KOPT-K1 (cell line): Measurements from ENCODE around the gene THAP7.

ENCODE experiments used
- H3K27ac ChIP-seq: fragments of 200-600 bp; sonication (generic); 2 replicates; pipeline ENCODE4 v1.5.1; 2016; ENCODE audit warnings: antibody characterized with exemption, mild to moderate bottlenecking, low read depth, low read length; ENCODE audit not compliant: poor library complexity, severe bottlenecking
- H3K36me3 ChIP-seq: fragments of 200-600 bp; sonication (generic); 2 replicates; pipeline ENCODE4 v1.5.1; 2017; ENCODE audit warnings: antibody characterized with exemption, mild to moderate bottlenecking, low read length, moderate library complexity; ENCODE audit not compliant: insufficient read depth
- H3K9me3 ChIP-seq: fragments of 200-600 bp; sonication (generic); 2 replicates; pipeline ENCODE4 v1.5.1; 2017; ENCODE audit warnings: antibody characterized with exemption, low read length, mild to moderate bottlenecking; ENCODE audit not compliant: insufficient read depth, poor library complexity, severe bottlenecking

THAP7 gene

DNA sequence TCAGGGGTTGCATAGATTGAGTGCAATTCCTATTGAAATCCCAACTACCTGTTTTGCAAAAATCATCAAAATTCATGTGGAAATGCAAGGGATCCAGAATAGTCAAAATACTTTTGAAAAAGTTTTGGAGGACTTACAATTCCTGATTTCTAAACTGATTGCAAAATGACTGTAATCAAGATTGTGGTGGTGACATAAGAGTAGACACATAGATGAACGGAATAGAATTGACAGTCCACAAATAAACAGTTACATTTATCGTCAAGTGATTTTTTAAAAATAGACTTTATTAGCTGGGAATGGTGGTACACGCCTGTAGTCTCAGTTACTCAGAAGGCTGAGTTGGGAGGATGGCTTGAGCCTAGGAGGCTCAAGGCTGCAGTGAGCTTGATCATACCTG is 33.1 kb upstream of the THAP7 start:
- Histone ChIP-seq H3K36me3 (no peaks in the 10 kb centered on the region), H3K27ac (no peak overlapping the region), H3K9me3 (no peaks in the 10 kb centered on the region)

DNA sequence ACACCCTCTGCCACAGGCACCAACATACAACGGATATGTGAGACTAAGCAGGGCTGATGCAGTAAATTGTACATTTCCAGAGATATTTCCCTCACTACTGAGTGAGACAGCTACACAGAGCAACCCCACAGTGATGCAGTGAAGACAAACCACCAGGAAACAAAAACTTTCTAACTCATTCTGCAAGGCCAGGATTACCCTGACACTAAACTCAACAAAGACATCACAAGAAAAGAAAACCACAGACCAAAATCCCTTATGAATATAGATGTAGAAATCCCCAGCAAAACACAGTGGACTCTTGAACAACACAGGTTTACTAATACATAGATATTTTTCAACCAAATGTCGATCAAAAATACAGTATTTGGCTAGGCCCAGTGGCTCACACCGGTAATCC is 32.0 kb upstream of the THAP7 start:
- Histone ChIP-seq H3K27ac (no peak overlapping the region), H3K9me3 (no peaks in the 10 kb centered on the region), H3K36me3 (no peaks in the 10 kb centered on the region)

DNA sequence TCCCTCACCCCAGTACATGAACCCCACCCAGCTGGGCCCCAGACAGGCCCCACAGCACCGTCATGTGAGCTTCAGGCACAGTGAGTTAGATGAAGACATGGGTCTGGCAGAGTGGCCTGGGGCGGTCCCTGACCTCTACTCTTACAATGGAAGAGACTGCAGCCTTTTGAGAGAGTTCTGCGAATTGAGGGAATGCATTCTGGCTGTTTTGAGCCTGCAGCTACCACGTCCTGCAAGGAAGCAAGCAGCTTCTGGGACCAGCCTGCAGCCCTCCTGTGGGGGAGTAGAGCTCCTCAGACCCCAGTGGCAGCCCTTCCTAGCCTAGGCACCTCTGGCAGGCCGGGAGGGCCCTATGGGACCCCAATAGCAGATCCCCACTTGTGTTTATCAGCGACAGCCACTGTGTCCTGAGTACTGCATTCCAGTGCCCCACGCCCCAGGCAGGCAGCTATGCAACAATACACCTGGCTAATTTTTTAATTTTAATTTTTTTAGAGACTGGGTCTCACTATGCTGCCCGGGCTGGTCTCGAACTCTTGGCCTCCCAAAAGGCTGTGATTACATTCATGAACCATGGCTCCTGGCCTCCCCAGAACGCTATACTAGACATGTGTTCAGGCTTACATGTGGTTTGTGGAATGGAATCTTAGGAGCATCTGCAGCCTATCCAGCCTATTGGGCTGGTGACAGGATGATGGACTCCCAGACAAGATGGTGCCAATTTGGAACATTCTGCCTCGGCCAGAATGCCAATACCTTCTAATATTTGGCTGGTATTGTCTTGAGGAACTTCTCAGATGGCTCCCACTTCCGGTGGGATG is 31.2 kb upstream of the THAP7 start:
- H3K9me3 ChIP-seq: no peaks in the 10 kb centered on the region
- no peak overlapping the region for H3K27ac ChIP-seq
- H3K36me3 ChIP-seq: no peaks in the 10 kb centered on the region

DNA sequence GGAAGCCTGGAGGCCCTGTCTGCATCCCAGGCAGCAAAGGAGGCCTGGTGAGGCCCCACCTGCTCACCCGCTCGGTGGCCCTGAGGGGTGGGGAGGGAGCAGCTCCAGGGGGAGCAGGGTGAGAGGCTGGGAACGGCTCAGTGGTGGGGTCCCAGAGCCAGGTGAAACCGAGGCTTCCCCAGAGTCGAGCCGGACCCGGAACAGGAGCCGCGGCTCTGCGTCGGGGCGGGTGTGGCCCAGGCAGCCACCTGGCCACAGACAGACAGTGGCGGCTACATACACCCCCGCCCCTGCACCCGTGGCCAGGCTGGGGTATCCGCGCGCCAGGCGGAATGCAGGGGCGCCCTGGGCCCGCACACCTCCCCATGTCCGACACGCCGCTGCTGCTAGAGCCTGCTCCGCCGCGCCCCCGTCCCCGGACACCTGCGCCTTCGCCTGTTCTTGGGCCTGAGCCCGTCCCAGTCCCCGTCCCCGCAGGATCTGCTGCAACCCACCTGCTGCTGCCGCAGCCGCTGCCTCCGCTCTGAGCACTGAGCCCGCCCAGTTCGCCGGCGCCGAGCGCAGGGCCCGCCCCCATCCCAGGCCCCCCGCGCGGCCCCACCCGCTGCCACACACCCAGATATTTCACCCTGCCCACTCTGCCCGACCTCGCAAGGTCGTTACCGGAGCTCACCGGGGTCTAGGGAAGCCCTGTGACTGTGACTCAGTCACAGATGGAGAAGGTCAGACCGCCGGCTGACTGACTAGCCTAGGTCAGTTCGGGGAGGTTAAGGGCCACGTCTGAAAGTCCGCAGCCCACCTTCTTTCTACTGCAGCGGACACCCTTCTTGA is 30.3 kb upstream of the THAP7 start, which contains the start of gene SLC7A4:
Gene SLC7A4, minus strand, starts transcription at position 525 of the 831 bp plus-strand sequence. CDS start 749 bp downstream, outside the sequence.
- Histone ChIP-seq H3K9me3 (no peaks in the 10 kb centered on the region), H3K27ac (no peak within 1 kb of the TSS), H3K36me3 (no peaks in the 10 kb centered on the region)

DNA sequence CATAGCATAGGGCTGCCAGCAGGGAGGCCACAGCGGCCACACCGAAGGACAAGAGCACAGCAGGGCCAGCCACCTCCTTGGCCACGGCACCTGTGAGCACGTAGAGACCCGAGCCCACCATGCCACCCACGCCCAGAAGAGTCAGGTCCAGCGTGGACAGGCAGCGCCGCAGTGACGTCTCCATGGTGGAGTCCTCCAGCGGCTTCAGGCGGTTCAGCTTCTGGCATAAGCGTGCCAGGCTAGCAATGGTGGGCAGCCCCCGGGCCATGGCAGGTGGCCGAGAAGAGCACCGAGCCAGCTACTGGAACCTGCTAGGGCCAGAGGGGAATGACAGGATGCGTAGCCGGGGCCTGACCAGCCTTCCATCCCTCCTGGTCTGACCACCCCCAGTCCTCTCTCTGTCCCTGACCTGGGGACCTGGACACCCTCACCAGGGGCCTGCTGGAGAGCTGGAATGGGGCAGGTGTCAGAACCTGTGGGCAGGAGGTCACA is 29.7 kb upstream of the THAP7 start:
- no peak overlapping the region for H3K27ac ChIP-seq
- no peaks in the 10 kb centered on the region for H3K36me3 ChIP-seq
- H3K9me3 ChIP-seq: no peaks in the 10 kb centered on the region

DNA sequence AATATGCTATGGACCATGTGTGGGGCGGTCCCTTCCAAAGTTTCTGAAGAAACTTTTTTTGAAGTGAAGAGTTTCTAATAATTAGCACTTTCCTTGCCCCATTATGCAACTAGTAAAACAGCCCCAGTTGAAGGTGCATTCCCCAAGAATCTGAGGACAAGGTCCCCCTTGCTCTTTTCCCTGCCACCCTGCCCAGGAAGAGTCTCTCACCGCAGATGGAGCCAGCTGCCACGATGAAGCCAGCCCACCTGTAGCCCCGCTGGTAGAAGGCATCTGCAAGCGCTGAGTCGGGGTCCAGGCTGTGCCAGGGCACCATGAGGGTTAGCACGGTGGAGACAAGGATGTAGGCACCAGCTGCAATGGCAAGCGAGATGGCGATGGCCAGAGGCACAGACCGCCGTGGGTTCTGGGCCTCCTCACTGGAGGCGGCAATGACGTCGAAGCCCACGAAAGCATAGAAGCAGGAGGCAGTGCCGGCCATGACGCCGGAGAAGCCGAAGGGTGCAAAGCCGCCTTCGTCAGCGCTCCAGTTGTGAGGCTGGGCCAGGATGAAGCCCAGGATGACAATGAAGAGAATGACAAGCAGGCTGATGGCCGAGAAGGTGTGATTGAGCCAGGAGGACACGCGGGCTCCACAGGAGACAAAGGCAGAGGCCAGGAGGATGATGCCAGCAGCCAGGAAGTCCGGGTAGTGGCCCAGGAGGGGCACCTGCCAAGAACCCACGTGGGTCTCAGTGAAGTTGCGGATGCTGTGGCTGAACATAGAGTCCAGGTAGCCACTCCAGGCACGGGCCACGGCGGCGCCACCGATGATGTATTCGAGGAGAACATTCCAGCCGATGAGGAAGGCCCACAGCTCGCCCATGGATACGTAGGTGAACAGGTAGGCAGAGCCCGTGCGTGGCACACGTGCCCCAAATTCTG is 29.0 kb upstream of the THAP7 start:
- Histone ChIP-seq H3K36me3 (no peaks in the 10 kb centered on the region), H3K9me3 (no peaks in the 10 kb centered on the region), H3K27ac (no peak overlapping the region)

DNA sequence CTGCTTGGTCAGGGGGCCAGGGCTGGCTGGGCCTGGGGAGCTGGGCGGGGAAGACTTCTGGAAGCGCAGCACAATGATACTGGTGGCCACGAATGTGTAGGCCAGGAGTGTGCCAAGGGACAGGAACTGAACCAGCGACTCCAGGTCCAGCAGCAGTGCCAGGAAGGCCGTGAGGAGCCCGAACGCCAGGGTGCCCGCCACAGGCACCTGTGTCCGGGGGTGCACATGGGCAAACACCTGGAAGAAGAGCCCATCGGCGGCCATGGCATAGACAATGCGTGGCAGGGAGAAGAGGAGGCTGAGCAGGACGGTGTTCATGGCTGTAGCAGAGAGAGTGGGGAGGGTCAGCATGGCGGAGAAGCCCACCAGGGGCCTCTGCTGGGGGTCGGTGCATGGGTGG is 28.1 kb upstream of the THAP7 start:
- no peak overlapping the region for H3K27ac ChIP-seq
- H3K9me3 ChIP-seq: no peaks in the 10 kb centered on the region
- no peaks in the 10 kb centered on the region for H3K36me3 ChIP-seq

DNA sequence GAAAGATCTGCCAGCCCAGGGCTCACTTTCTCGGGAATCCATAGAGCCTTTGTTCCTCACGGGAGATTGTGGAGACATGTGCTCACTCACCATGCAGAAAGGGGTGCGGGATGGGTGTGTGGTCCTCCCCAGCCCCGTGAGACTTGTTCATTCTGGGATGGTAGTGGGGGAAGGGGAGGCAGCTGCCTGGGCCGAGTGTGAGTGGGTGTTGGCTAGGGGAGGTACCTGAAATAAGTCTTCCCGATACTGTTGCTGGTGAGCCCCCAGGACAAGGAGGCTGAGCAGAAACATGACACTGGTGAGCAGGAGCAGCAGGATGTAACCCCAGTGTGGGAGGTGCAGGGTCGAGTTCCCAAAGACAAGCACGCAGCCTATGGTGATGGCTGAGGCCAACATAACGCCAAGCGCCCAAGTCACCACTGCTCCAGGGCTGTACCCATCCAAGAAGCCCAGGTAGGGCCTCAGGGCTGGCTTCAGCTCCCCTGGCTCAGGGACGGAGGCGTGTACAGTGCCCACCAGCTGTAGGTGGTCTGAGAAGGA is 27.6 kb upstream of the THAP7 start:
- H3K27ac ChIP-seq: no peak overlapping the region
- no peaks in the 10 kb centered on the region for H3K36me3 ChIP-seq
- no peaks in the 10 kb centered on the region for H3K9me3 ChIP-seq

DNA sequence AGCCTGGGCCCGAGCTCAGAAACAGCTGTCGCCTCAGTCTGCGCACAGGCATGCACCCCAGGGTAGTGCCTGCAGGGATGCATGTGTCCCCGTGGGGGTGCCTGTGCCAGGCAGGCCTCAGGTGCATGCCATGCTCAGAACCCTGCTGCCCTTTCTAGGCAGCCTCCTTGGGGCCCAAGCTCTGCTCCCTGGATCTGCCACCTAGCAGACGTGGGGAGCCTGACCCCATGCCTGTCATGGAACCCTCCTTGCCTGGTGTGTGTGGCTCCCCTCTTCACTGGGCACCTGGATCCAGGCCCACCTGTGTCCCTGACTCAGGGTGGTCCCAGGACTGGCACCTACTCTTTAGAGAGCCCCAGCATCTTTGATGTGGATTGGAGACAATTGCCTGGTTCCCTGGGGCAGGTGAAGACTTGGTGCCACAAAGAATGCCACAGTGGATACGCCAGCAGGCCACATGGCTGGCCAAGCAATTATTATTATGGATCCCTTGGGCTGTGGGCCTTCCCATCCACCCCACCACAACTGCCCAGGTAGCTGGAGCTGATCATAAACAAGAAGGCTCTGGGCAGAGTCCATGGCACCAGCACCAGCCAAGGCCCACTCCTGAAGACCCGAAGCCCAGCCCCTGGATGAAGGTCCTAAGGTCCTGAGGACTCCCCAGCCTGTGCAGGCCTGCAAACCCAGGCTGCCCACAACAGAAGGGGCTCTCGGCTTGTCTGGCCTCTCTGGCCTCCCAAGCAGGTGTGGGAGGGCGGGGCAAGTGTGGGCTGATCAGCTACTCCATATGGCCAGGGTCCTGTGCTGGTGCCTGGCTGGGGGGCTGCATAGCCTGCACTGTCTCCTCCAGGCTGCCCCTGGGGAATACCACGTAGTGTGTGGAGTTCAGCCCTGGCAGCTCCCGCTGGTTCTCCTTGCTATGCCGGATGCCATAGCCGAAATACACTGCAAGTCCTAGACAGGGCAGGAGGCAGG is 26.6 kb upstream of the THAP7 start:
- H3K36me3 ChIP-seq: no peaks in the 10 kb centered on the region
- H3K9me3 ChIP-seq: no peaks in the 10 kb centered on the region
- no peak overlapping the region for H3K27ac ChIP-seq

DNA sequence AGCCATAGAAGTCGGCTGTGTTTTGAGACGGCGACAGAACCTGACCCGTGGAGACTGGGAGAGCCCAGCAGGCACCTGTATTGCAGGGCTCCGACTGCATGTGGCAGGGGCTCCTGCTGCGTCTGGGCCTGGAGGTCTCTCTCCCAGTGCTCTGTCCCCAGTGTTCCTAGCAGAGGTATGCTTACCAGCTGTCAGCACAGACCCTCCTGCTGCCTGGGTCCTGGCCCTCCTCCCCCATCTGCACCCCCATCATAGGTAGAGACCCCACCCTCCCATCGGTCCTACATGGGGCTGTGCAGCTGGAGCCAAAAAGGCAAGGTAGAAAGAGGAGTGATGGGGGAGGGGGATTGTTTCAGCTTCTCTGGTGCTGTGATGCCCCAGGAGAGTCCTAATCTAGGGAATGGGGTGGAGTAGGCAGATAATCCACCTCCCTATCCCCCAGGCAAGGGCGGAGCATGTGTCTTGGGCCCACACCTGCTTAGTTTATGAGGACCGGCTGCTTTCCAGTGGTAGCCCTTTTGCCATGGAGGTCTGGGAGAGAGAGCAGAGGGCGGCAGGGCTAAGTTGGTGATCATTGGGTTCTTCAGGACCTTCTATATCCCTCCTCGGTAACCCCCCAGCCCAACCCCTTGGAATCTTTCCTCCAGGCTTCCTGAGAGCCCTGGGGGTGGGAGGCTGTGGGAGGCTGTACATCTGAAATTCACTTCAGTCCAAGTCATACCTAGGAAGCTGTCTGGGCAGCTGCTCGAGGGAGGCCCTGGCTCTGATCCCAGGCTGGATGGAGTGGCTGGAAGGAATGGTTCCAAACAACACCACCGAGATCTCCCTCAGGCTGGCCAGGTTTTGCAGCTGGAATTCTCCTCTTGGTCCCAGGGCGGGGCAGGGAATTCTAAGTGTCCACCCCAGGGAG is 25.1 kb upstream of the THAP7 start:
- no peak overlapping the region for H3K27ac ChIP-seq
- H3K9me3 ChIP-seq: no peaks in the 10 kb centered on the region
- H3K36me3 ChIP-seq: no peaks in the 10 kb centered on the region

DNA sequence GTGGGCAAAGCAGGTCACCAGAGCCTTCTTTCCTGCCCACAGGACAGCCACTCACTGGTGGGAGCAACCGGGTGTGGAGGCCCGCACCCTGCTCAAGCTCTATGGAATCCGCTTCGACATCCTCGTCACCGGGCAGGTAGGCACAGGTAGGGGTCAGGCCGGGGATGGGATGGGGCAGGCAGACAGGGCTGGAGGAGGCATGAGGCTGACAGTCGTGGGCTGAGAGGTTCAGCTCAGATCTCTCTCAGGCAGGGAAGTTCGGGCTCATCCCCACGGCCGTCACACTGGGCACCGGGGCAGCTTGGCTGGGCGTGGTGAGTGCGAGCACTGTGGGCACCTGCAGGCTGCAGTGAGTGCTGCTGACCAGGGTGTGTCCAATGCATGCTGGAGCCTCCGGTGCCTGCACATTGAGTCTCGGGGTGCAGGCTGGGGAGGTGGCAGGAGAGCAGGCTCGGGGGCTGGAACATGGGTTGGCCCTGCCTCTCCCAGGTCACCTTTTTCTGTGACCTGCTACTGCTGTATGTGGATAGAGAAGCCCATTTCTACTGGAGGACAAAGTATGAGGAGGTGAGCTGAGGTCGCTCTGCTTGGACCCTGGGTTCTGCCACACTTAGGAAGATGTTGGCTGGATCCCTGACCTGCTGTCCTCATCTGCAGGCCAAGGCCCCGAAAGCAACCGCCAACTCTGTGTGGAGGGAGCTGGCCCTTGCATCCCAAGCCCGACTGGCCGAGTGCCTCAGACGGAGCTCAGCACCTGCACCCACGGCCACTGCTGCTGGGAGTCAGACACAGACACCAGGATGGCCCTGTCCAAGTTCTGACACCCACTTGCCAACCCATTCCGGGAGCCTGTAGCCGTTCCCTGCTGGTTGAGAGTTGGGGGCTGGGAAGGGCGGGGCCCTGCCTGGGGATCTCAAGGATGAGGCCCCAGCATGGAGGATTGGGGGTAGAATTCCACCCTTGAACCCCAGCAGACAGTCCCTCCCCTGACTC is 24.1 kb upstream of the THAP7 start:
- Histone ChIP-seq H3K36me3 (no peaks in the 10 kb centered on the region), H3K27ac (peak overlapping the region; percentile 41), H3K9me3 (no peaks in the 10 kb centered on the region)

DNA sequence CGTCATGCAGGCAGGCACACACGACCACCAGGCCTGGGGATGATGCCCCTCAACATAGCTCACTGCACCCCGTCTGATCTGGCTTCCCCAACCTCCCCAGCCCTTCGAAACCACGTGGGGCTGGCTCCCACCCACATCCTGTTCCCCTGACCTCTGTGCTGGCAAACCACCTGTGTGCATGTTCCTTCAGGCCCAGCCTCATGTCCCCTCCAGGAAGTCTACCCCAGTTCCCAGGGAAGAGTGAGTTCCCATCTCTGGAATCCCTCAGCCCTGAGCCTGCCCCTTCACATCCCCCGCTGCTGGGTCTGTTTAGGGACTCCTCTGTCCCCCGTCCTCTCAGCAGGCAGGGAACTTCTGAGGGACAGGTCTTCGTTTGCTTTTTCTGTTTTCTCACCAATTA is 23.3 kb upstream of the THAP7 start:
- no peaks in the 10 kb centered on the region for H3K9me3 ChIP-seq
- no peaks in the 10 kb centered on the region for H3K36me3 ChIP-seq
- H3K27ac ChIP-seq: peak overlapping the region; percentile 41
